Panc1 (cell line): ENCODE measurements around the gene DCDC2. TPM values are rescaled to one million over a fixed set of nuclear protein-coding genes. Genes with fewer than 3 reads are reported as not detected.

Experiments
- ATAC-seq: fragments of 200-7000 bp; cut with Tn5 transposase; 2 replicates; pipeline ENCODE4 v1.9.1; 2020; ENCODE audit warnings: mild to moderate bottlenecking, moderate library complexity
- BruUV-seq: library from RNA; stranded (reverse); fragments of 400-500 nt; replicated peaks from 2 replicates; lab custom pipeline; 2021; lab: Mats Ljungman, UMichigan
- CTCF ChIA-PET: fragments of 300-600 bp; sonication (Branson Sonifier 250); formaldehyde crosslinking; loops from one replicate; lab custom pipeline; 2022; ENCODE audit warnings: antibody characterized with exemption; lab: Charles Lee
- POLR2A ChIA-PET: fragments of 300-600 bp; sonication (Branson Sonifier 250); formaldehyde crosslinking; loops from one replicate; lab custom pipeline; 2022; ENCODE audit warnings: antibody characterized with exemption; lab: Charles Lee
- DNase-seq: peaks from one replicate; pipeline ENCODE4 v3.0.0-alpha.2; 2010; ENCODE audit warnings: low read depth, low spot score
- H3K27ac ChIP-seq: 2 replicates; pipeline ENCODE4 v1.5.1; 2011; ENCODE audit warnings: mild to moderate bottlenecking, low read length, inconsistent platforms
- H3K27me3 ChIP-seq: fragments of 200-500 bp; sonication (Bioruptor generic); 2 replicates; pipeline ENCODE4 v1.6.0; 2014; ENCODE audit warnings: low read length, inconsistent platforms; ENCODE audit not compliant: control insufficient read depth, insufficient read depth
- H3K36me3 ChIP-seq: fragments of 200-500 bp; sonication (Bioruptor generic); 2 replicates; pipeline ENCODE4 v1.5.1; 2014; ENCODE audit warnings: inconsistent platforms, mild to moderate bottlenecking, low read length, moderate library complexity; ENCODE audit not compliant: control insufficient read depth, insufficient read depth
- H3K4me1 ChIP-seq: 2 replicates; pipeline ENCODE4 v1.5.1; 2011; ENCODE audit warnings: inconsistent platforms, mild to moderate bottlenecking, low read length, moderate library complexity; ENCODE audit not compliant: control insufficient read depth, insufficient read depth
- H3K4me3 ChIP-seq, 2 experiments: 2 replicates each; pipeline ENCODE4 v1.5.1; 2011 to 2012; ENCODE audit warnings: low read depth in 2 of 2, low read length in 2 of 2, mild to moderate bottlenecking in 2 of 2, inconsistent platforms in 1 of 2, moderate library complexity in 1 of 2
- H3K9me3 ChIP-seq: fragments of 200-500 bp; sonication (Bioruptor generic); 2 replicates; pipeline ENCODE4 v1.5.1; 2014; ENCODE audit warnings: low read depth, mild to moderate bottlenecking, inconsistent platforms, low read length, moderate library complexity; ENCODE audit not compliant: control insufficient read depth, insufficient read depth
- POLR2AphosphoS5 ChIP-seq: IDR thresholded peaks from 2 replicates; pipeline ENCODE4 v1.6.1; 2012; ENCODE audit warnings: mild to moderate bottlenecking, low read depth, low read length, moderate library complexity
- REST ChIP-seq, 2 experiments: IDR thresholded peaks; 2 replicates each; pipeline ENCODE4 v1.6.1; 2011 to 2012; ENCODE audit warnings: low read depth in 2 of 2, control low read depth in 1 of 2, low read length in 1 of 2, mild to moderate bottlenecking in 1 of 2, moderate library complexity in 1 of 2; ENCODE audit not compliant: insufficient read depth in 1 of 2
- SIN3A ChIP-seq: IDR thresholded peaks from 2 replicates; pipeline ENCODE4 v1.6.1; 2012; ENCODE audit warnings: low read depth, mild to moderate bottlenecking, low read length, moderate library complexity, borderline replicate concordance; ENCODE audit not compliant: insufficient read depth
- TCF7L2 ChIP-seq: IDR thresholded peaks from 2 replicates; pipeline ENCODE4 v1.6.1; 2011; ENCODE audit warnings: mild to moderate bottlenecking, low read depth, low read length, inconsistent platforms
- in situ Hi-C: cut with HindIII; loops from 2 replicates; pipeline ENCODE4 v1.10.0; 2016; ENCODE audit warnings: low sequenced_read_pairs, low pct_unique_long_range_greater_than_20kb
- intact Hi-C: fragments of 100-400 bp; cut with micrococcal nuclease; formaldehyde crosslinking; loops from one replicate; pipeline ENCODE4 v1.10.0; 2022; ENCODE audit not compliant: unreplicated experiment
- total RNA-seq: library from RNA; stranded (reverse); gene quantifications from one replicate; pipeline ENCODE4 v1.2.1, GENCODE V29; 2021; ENCODE audit not compliant: unreplicated experiment
- TF ChIP-seq, protein P1 (sequence below): fragments of 450-650 bp; IDR thresholded peaks from 2 replicates; pipeline ENCODE4 v1.5.1; 2017; ENCODE audit warnings: mild to moderate bottlenecking

Gene DCDC2
- total RNA-seq, 1 experiment from 2014 or later, result 0.15 TPM

DNA sequence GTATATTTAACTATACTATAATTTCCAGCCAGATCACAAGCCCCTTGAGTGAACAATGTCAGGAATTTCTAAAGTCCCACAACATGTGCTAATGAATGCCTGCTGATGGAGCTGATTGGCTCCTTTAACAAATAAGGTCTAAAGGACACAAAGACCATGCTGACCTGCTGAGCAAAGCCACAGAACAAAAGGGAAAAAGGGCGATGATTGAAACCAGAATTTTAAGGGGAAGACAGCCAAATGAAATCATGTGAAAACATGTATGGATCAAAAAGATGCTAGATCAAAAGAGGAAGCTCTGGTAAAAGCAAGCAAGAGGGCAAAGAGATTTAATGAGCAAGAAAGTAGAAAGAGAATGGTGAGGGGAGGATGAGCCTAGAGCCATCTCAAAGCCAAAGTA, 105.6 kb downstream of the DCDC2 start:
- POLR2A ChIA-PET, result interaction anchor here (0.6 kb wide), 2 partner anchors 14 to 1240 kb away, joined by 3 to 4 read pairs; no protein-coding TSS in a partner anchor
- ATAC-seq (no peak), DNase-seq (no peak)
- CTCF ChIA-PET, result no interaction called here
- Histone ChIP-seq H3K4me1 (no peaks in the 10 kb centered on the region), H3K27ac (no peak overlapping the region), H3K36me3 (no peaks in the 10 kb centered on the region), H3K9me3 (peaks cover 7% of the 10 kb centered on the region; the same call in 1 of the 2 replicates), H3K4me3 (no peak overlapping the region), H3K27me3 (peaks cover 2% of the 10 kb centered on the region; the same call in 1 of the 2 replicates)
- TF ChIP-seq POLR2AphosphoS5, result no peak
- no peak for TF ChIP-seq TCF7L2
- TF ChIP-seq, protein P1, sequence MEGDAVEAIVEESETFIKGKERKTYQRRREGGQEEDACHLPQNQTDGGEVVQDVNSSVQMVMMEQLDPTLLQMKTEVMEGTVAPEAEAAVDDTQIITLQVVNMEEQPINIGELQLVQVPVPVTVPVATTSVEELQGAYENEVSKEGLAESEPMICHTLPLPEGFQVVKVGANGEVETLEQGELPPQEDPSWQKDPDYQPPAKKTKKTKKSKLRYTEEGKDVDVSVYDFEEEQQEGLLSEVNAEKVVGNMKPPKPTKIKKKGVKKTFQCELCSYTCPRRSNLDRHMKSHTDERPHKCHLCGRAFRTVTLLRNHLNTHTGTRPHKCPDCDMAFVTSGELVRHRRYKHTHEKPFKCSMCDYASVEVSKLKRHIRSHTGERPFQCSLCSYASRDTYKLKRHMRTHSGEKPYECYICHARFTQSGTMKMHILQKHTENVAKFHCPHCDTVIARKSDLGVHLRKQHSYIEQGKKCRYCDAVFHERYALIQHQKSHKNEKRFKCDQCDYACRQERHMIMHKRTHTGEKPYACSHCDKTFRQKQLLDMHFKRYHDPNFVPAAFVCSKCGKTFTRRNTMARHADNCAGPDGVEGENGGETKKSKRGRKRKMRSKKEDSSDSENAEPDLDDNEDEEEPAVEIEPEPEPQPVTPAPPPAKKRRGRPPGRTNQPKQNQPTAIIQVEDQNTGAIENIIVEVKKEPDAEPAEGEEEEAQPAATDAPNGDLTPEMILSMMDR, result no peak
- no peak for TF ChIP-seq SIN3A
- intact Hi-C loops (no loop called here), in situ Hi-C loops (no loop called here)
- no TSS peak for BruUV-seq

- TF ChIP-seq REST (IDR thresholded peaks at IDR 0.05; ENCODE audit: insufficient read depth in 1 of 2, low read depth in 2 of 2, low read length in 1 of 2) (no peak), SIN3A (no peak), POLR2AphosphoS5 (no peak), TCF7L2 (no peak)
- TF ChIP-seq, protein P1, result no peak
- DNase-seq (no peak), ATAC-seq (no peak)
- peaks cover 7% of the 10 kb centered on the region; the same call in 1 of the 2 replicates for H3K9me3 ChIP-seq
- POLR2A ChIA-PET, result no interaction called here
- H3K27me3 ChIP-seq, result peaks cover 2% of the 10 kb centered on the region; the same call in 1 of the 2 replicates
- H3K4me3 ChIP-seq, result no peak overlapping the region
- no TSS peak for BruUV-seq
- H3K27ac ChIP-seq, result no peak overlapping the region
- in situ Hi-C loops (no loop called here), intact Hi-C loops (no loop called here)
- H3K4me1 ChIP-seq, result no peaks in the 10 kb centered on the region
- CTCF ChIA-PET, result no interaction called here
- H3K36me3 ChIP-seq, result no peaks in the 10 kb centered on the region
These were observed 106.5 kb downstream of the DCDC2 start for GRCh38 chr6:24251339-24251738.
